Central memory CD8-positive, alpha-beta T cell (primary cell): ENCODE measurements around the gene NFASC.

Source experiments
- ATAC-seq: fragments of 150-1000 bp; cut with Tn5 transposase; replicated peaks from 2 replicates; pipeline ENCODE4 v1.10.0; 2022; ENCODE audit warnings: mild to moderate bottlenecking, moderate FRiP score, moderate number of reproducible peaks; ENCODE audit not compliant: poor library complexity, severe bottlenecking; ENCODE audit errors: extremely low read depth
- DNase-seq, 2 donors: peaks; one replicate each; pipeline ENCODE4 v3.0.0; 2021; ENCODE audit warnings: low spot score in 2 of 2
- H3K27ac Mint-ChIP-seq: one replicate; pipeline ENCODE4 v1.8.0; 2022; ENCODE audit warnings: low read depth, mild to moderate bottlenecking, moderate library complexity, mixed read lengths
- H3K27me3 Mint-ChIP-seq: one replicate; pipeline ENCODE4 v1.8.0; 2022; ENCODE audit warnings: mixed read lengths
- H3K36me3 Mint-ChIP-seq: one replicate; pipeline ENCODE4 v1.8.0; 2022; ENCODE audit warnings: mild to moderate bottlenecking, moderate library complexity, mixed read lengths; ENCODE audit not compliant: insufficient read depth
- H3K4me1 Mint-ChIP-seq: one replicate; pipeline ENCODE4 v1.8.0; 2022; ENCODE audit warnings: mixed read lengths
- H3K4me3 Mint-ChIP-seq: one replicate; pipeline ENCODE4 v1.8.0; 2022; ENCODE audit warnings: mild to moderate bottlenecking, moderate library complexity, mixed read lengths
- H3K9me3 Mint-ChIP-seq: one replicate; pipeline ENCODE4 v1.8.0; 2022; ENCODE audit warnings: mixed read lengths

NFASC gene

GRCh38 chr1:205017001-205017400, 146.3 kb downstream of the NFASC start:
- Mint-ChIP-seq H3K27me3 (peaks cover 48% of the 10 kb centered on the region), H3K9me3 (no peaks in the 10 kb centered on the region), H3K4me3 (no peak overlapping the region), H3K4me1 (no peaks in the 10 kb centered on the region), H3K27ac (no peak overlapping the region), H3K36me3 (no peaks in the 10 kb centered on the region)
- no peak for DNase-seq
- ATAC-seq, result no peak

GRCh38 chr1:205017766-205018165, 147.1 kb downstream of the NFASC start:
- no peak for ATAC-seq
- H3K27me3 Mint-ChIP-seq, result peaks cover 56% of the 10 kb centered on the region
- H3K4me1 Mint-ChIP-seq, result no peaks in the 10 kb centered on the region
- no peak overlapping the region for H3K4me3 Mint-ChIP-seq
- DNase-seq, result no peak
- H3K36me3 Mint-ChIP-seq, result no peaks in the 10 kb centered on the region
- H3K27ac Mint-ChIP-seq, result no peak overlapping the region
- H3K9me3 Mint-ChIP-seq, result no peaks in the 10 kb centered on the region

- DNase-seq (no peak), ATAC-seq (no peak)
- H3K36me3 Mint-ChIP-seq, result no peaks in the 10 kb centered on the region
- H3K9me3 Mint-ChIP-seq, result no peaks in the 10 kb centered on the region
- no peak overlapping the region for H3K4me3 Mint-ChIP-seq
- peaks cover 59% of the 10 kb centered on the region for H3K27me3 Mint-ChIP-seq
- no peak overlapping the region for H3K27ac Mint-ChIP-seq
- no peaks in the 10 kb centered on the region for H3K4me1 Mint-ChIP-seq
Observed at GRCh38 chr1:205018381-205018780, 147.7 kb downstream of the NFASC start.

DNA sequence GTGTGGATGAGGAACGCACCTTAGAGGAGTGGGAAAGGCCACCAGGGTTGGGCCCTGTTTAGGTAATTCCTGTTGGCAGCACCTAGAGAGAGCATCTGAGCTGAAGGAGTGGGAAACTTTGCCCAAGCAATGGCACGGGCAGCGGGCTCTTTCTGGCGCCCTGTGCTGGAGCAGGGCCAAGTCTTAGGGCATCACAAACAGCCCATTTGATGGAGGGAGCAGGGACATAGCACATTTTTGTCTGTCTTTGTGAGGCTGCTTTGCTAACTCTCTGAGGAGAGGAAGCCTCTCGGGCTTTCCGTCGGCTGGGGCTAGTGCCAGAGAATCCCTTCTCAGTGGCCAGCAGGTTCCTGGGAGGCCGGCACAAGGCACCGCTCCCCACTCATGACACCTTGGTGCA, 149.8 kb downstream of the NFASC start:
- ATAC-seq, result no peak
- no peaks in the 10 kb centered on the region for H3K9me3 Mint-ChIP-seq
- peaks cover 43% of the 10 kb centered on the region for H3K27me3 Mint-ChIP-seq
- DNase-seq, result no peak
- H3K27ac Mint-ChIP-seq, result no peak overlapping the region
- no peak overlapping the region for H3K4me3 Mint-ChIP-seq
- peaks cover under 1% of the 10 kb centered on the region for H3K36me3 Mint-ChIP-seq
- no peaks in the 10 kb centered on the region for H3K4me1 Mint-ChIP-seq

- H3K4me1 Mint-ChIP-seq, result no peaks in the 10 kb centered on the region
- peaks cover 46% of the 10 kb centered on the region for H3K27me3 Mint-ChIP-seq
- DNase-seq, result no peak
Observed at GRCh38 chr1:205024679-205025078, 154.0 kb downstream of the NFASC start.

GRCh38 chr1:205025239-205025638, 154.6 kb downstream of the NFASC start:
- Mint-ChIP-seq H3K4me1 (no peaks in the 10 kb centered on the region), H3K27me3 (peaks cover 46% of the 10 kb centered on the region), H3K9me3 (no peaks in the 10 kb centered on the region), H3K27ac (no peak overlapping the region), H3K4me3 (no peak overlapping the region), H3K36me3 (peaks cover 4% of the 10 kb centered on the region)
- ATAC-seq (no peak), DNase-seq (no peak)

More at GRCh38 chr1:205024679-205025078, 154.0 kb downstream of the NFASC start:
- no peak for ATAC-seq
- no peaks in the 10 kb centered on the region for H3K9me3 Mint-ChIP-seq
- H3K27ac Mint-ChIP-seq, result no peak overlapping the region
- H3K4me3 Mint-ChIP-seq, result no peak overlapping the region
- H3K36me3 Mint-ChIP-seq, result peaks cover 4% of the 10 kb centered on the region

DNA sequence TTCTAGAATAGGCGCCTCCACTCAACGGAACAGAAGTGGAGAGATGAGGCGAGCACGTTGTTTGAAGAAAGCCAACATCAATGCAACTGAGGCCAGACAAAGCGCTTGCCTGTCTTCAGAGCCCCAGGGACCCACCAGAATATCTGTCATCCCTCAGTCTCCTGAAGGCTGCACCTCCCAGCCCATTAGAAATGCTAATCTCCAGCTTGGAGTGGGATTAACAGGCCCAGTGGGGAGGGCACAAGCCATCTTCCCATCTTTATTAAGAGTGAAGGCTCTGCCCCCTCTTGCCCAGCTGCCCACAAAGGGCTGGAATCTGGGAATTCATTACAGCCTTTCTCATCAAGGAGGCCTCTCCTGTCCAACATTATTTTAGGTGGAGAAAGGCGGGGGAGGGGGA, 155.5 kb downstream of the NFASC start:
- H3K9me3 Mint-ChIP-seq, result no peaks in the 10 kb centered on the region
- ATAC-seq (no peak), DNase-seq (no peak)
- H3K4me3 Mint-ChIP-seq, result no peak overlapping the region
- H3K4me1 Mint-ChIP-seq, result no peaks in the 10 kb centered on the region
- H3K36me3 Mint-ChIP-seq, result peaks cover 4% of the 10 kb centered on the region
- H3K27ac Mint-ChIP-seq, result no peak overlapping the region
- H3K27me3 Mint-ChIP-seq, result peaks cover 46% of the 10 kb centered on the region

DNA sequence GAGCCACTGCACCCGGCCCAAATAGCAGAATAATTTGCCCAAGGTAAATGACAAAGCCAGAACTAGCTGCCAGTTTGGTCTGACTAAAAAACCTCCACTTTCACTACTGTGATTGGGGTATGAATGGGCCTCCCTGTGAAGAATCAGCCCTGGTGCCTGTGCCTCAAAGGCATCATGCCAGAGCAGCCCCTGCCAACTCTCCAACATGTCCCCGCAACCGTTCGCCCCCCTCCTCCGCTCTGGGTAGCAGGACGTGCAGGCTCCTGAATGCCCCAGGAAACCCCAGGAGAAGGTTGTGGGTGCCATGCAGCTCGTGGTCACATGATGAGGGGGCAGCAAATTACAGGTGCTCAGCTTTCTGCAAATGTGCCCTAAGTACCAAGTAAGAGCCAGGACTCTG, 157.7 kb downstream of the NFASC start:
- no peaks in the 10 kb centered on the region for H3K4me1 Mint-ChIP-seq
- peaks cover 4% of the 10 kb centered on the region for H3K36me3 Mint-ChIP-seq
- no peaks in the 10 kb centered on the region for H3K9me3 Mint-ChIP-seq
- no peak for ATAC-seq
- peaks cover 51% of the 10 kb centered on the region for H3K27me3 Mint-ChIP-seq
- no peak for DNase-seq
- no peak overlapping the region for H3K27ac Mint-ChIP-seq
- no peak overlapping the region for H3K4me3 Mint-ChIP-seq

DNA sequence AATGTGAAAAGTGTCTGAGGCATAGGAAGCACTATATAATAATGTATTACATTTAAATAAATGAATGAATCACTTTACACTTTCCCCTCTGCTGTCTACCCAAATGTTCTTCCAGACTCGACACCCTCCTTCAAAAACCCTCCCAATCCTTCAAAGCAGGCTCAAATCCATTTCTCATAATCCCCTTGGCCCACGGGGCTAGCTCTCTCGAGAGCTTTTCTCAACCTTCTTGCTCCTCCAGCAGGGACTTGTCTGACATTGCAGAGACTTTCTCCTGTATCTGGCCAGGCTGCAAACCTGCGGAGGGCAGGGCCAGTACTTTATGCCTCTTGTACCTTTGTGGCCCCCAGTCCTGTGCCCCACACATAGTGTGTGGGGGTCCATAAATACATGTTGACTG, 158.3 kb downstream of the NFASC start:
- peak overlapping the region; percentile 12 for H3K27ac Mint-ChIP-seq
- H3K9me3 Mint-ChIP-seq, result no peaks in the 10 kb centered on the region
- DNase-seq, result no peak

DNA sequence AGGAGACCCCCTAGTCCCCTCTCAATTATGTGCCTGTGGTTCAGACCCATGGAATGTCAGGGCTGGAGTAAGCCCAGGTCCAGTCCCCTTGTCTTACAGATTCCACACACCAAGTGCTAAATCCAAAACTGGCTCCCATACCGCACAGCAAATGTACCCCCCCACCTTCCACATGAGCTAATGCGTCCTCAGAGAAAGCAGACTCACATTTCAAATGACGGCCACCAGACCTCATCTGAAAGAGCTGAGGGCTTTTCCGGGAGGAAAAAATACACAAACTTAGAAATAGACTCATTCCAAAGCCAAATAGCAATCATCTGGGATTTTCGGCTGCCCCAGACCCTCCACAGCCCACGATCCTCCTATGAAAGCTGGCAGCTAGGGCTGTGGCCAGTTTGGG, 159.6 kb downstream of the NFASC start:
- Mint-ChIP-seq H3K27ac (no peak overlapping the region), H3K4me3 (no peak overlapping the region), H3K4me1 (no peaks in the 10 kb centered on the region), H3K36me3 (peaks cover 4% of the 10 kb centered on the region), H3K27me3 (peaks cover 51% of the 10 kb centered on the region), H3K9me3 (no peaks in the 10 kb centered on the region)
- DNase-seq, result no peak
- ATAC-seq, result no peak

More for the DNA sequence above, 158.3 kb downstream of the NFASC start:
- ATAC-seq, result no peak
- peaks cover 4% of the 10 kb centered on the region for H3K36me3 Mint-ChIP-seq
- no peaks in the 10 kb centered on the region for H3K4me1 Mint-ChIP-seq
- no peak overlapping the region for H3K4me3 Mint-ChIP-seq
- peaks cover 51% of the 10 kb centered on the region for H3K27me3 Mint-ChIP-seq

GRCh38 chr1:205030896-205031295, 160.2 kb downstream of the NFASC start:
- Mint-ChIP-seq H3K4me3 (no peak overlapping the region), H3K27ac (no peak overlapping the region), H3K9me3 (no peaks in the 10 kb centered on the region), H3K4me1 (no peaks in the 10 kb centered on the region), H3K36me3 (peaks cover 2% of the 10 kb centered on the region), H3K27me3 (peaks cover 51% of the 10 kb centered on the region)
- ATAC-seq (no peak), DNase-seq (no peak)

DNA sequence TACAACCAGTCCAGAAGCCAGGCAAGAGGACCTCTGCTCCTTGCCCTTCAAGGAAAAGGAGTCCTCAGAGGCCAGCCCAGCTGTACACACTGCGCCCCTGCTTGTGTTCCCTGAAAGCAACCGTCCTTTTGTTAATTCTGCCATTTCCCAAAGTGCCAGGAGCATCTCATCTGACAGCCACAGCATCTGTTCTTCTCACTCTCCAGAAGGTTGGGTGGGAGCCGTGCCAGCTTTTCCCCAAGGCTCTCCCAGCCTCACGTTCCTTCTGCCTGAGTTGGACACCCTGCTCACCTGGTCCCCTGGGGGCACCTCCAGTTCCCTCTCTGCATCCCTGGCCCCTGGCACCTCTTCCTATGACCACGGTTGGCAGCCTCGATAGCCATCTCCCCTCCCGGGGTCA, 161.8 kb downstream of the NFASC start:
- DNase-seq (no peak), ATAC-seq (no peak)
- no peak overlapping the region for H3K4me3 Mint-ChIP-seq
- no peak overlapping the region for H3K27ac Mint-ChIP-seq
- H3K36me3 Mint-ChIP-seq, result peaks cover 2% of the 10 kb centered on the region
- peaks cover 53% of the 10 kb centered on the region for H3K27me3 Mint-ChIP-seq
- H3K9me3 Mint-ChIP-seq, result no peaks in the 10 kb centered on the region
- no peaks in the 10 kb centered on the region for H3K4me1 Mint-ChIP-seq

GRCh38 chr1:205037539-205037938, 166.9 kb downstream of the NFASC start:
- H3K4me3 Mint-ChIP-seq, result no peak overlapping the region
- no peak overlapping the region for H3K27ac Mint-ChIP-seq
- no peaks in the 10 kb centered on the region for H3K9me3 Mint-ChIP-seq
- no peaks in the 10 kb centered on the region for H3K4me1 Mint-ChIP-seq
- H3K27me3 Mint-ChIP-seq, result peaks cover 49% of the 10 kb centered on the region
- DNase-seq (no peak), ATAC-seq (no peak)
- H3K36me3 Mint-ChIP-seq, result no peaks in the 10 kb centered on the region
